ENCODE data around the gene BEND5. TPM values are rescaled to one million over a fixed set of nuclear protein-coding genes. Genes with fewer than 3 reads are reported as not detected.

BEND5 gene
- total RNA-seq, result 1 to 10 TPM; 3.2 to 3.5 TPM
- long read RNA-seq, partial matches to known transcripts, result 0 of 2 reads
- long read RNA-seq, other reads (novel, unspliced or antisense), result 0 of 2 reads

GRCh38 chr1:48776393-48777218, at the start of gene BEND5:
Gene BEND5, minus strand, starts transcription at chr1:48776891. Its CDS starts 60 bp downstream, at chr1:48776831.
- peak; percentile 78 to 87 for ATAC-seq
- peak; percentile 56 for DNase-seq
- intact Hi-C loops (cut with DNase I), result no loop called here

GRCh38 chr1:48823168-48823567, 46.5 kb upstream of the BEND5 start:
- ATAC-seq (peak; percentile 37 to 88), DNase-seq (peak; percentile 21)
- intact Hi-C loops (cut with DNase I), result no loop called here

- intact Hi-C loops (cut with DNase I), result no loop called here
- ATAC-seq, result no peak
These were observed 43.8 kb upstream of the BEND5 start for GRCh38 chr1:48820491-48820890.

GRCh38 chr1:48817505-48818114, 40.9 kb upstream of the BEND5 start:
- intact Hi-C loops (cut with DNase I), result loop anchor here (5.0 to 10.0 kb wide), 3 partner anchors 113 to 245 kb away; no protein-coding TSS in a partner anchor
- ATAC-seq (peak; percentile 76 to 84), DNase-seq (peak; percentile 64)

More at GRCh38 chr1:48820491-48820890, 43.8 kb upstream of the BEND5 start:
- DNase-seq, result no peak

- DNase-seq (no peak), ATAC-seq (no peak)
- intact Hi-C loops (cut with DNase I), result loop anchor here in 1 of 2 donors (10.0 kb wide), 1 partner anchor 106 kb away; no protein-coding TSS in a partner anchor
These were observed 34.0 kb upstream of the BEND5 start for GRCh38 chr1:48810740-48811139.

- DNase-seq (no peak), ATAC-seq (peak in 1 of 2 donors; percentile 90)
- intact Hi-C loops (cut with DNase I), result no loop called here
These were observed 31.8 kb upstream of the BEND5 start for GRCh38 chr1:48808496-48808895.

- DNase-seq (peak; percentile 21), ATAC-seq (peak in 1 of 2 donors; percentile 67)
- intact Hi-C loops (cut with DNase I), result no loop called here
These were observed 31.0 kb upstream of the BEND5 start for GRCh38 chr1:48807554-48808260.

- no peak for ATAC-seq
- DNase-seq, result no peak
- intact Hi-C loops (cut with DNase I), result no loop called here
These were observed 26.8 kb upstream of the BEND5 start for GRCh38 chr1:48803474-48803873.

- intact Hi-C loops (cut with DNase I), result no loop called here
- no peak for ATAC-seq
- DNase-seq, result no peak
These were observed 18.1 kb upstream of the BEND5 start for GRCh38 chr1:48794816-48795215.

- intact Hi-C loops (cut with DNase I), result no loop called here
- no peak for DNase-seq
- ATAC-seq, result no peak
These were observed 17.2 kb upstream of the BEND5 start for GRCh38 chr1:48793863-48794262.

GRCh38 chr1:48792961-48793360, 16.3 kb upstream of the BEND5 start:
- ATAC-seq (no peak), DNase-seq (no peak)
- intact Hi-C loops (cut with DNase I), result no loop called here

- ATAC-seq (no peak), DNase-seq (no peak)
- intact Hi-C loops (cut with DNase I), result no loop called here
These were observed 13.7 kb upstream of the BEND5 start for GRCh38 chr1:48790397-48790796.

GRCh38 chr1:48789903-48790302, 13.2 kb upstream of the BEND5 start:
- no peak for ATAC-seq
- intact Hi-C loops (cut with DNase I), result no loop called here
- no peak for DNase-seq

- DNase-seq (no peak), ATAC-seq (no peak)
- intact Hi-C loops (cut with DNase I), result no loop called here
These were observed 9.2 kb upstream of the BEND5 start for GRCh38 chr1:48785869-48786268.

GRCh38 chr1:48784301-48784700, 7.6 kb upstream of the BEND5 start:
- no peak for DNase-seq
- intact Hi-C loops (cut with DNase I), result no loop called here
- no peak for ATAC-seq

- intact Hi-C loops (cut with DNase I), result no loop called here
- ATAC-seq, result peak; percentile 46 to 52
- DNase-seq, result no peak
These were observed 666 bp upstream of the BEND5 start for GRCh38 chr1:48777219-48777895.

GRCh38 chr1:48775831-48776392, 779 bp downstream of the BEND5 start:
- ATAC-seq, result peak in 1 of 2 donors; percentile 21
- intact Hi-C loops (cut with DNase I), result no loop called here

GRCh38 chr1:48773133-48773532, 3.6 kb downstream of the BEND5 start:
- intact Hi-C loops (cut with DNase I), result no loop called here
- no peak for DNase-seq
- no peak for ATAC-seq

More at GRCh38 chr1:48775831-48776392, 779 bp downstream of the BEND5 start:
- no peak for DNase-seq

GRCh38 chr1:48772211-48772610, 4.5 kb downstream of the BEND5 start:
- DNase-seq (no peak), ATAC-seq (no peak)
- intact Hi-C loops (cut with DNase I), result no loop called here
